ENCODE results near the gene MGME1. TPM values are rescaled to one million over a fixed set of nuclear protein-coding genes. Genes with fewer than 3 reads are reported as not detected.
A peak's percentile ranks its signal among the peaks of the same experiment; 100 is the strongest.

MGME1 gene
- total and polyA plus RNA-seq, 9 of the 15 experiments (the other 6 are each of a cell fraction or from before 2014, with no cell fraction given) = 13.4 to 45.1 (median 30.6) TPM

- no peak for TF ChIP-seq NRF1 (conservative IDR thresholded peaks at IDR 0.05 in 1 of 2, IDR thresholded peaks at IDR 0.05 in 1 of 2)
- TF ChIP-seq HNRNPK (IDR thresholded peaks at IDR 0.05; ENCODE audit: low read depth, low read length, poor library complexity, severe bottlenecking) = no peak
- TF ChIP-seq XRCC3 (IDR thresholded peaks at IDR 0.05) = no peak
- peak; percentile 90 to 92 for TF ChIP-seq KDM1A (IDR thresholded peaks at IDR 0.05)
- no peak for TF ChIP-seq CHCHD3 (CRISPR knock-in tag; IDR thresholded peaks at IDR 0.05)
- TF ChIP-seq MCM7 (IDR thresholded peaks at IDR 0.05) = no peak
- TF ChIP-seq SETDB1 (IDR thresholded peaks at IDR 0.05; ENCODE audit: low read length) = no peak
- TF ChIP-seq CTCFL (IDR thresholded peaks at IDR 0.05; ENCODE audit: borderline replicate concordance, insufficient read depth, low read depth, low read length, poor library complexity, severe bottlenecking) = no peak
- no peak for TF ChIP-seq ZNF586 (CRISPR knock-in tag; conservative IDR thresholded peaks at IDR 0.05)
- no peak; the same call in 1 of the 2 replicates for TF ChIP-seq CHAMP1 (IDR thresholded peaks at IDR 0.05)
- TF ChIP-seq, protein P1, sequence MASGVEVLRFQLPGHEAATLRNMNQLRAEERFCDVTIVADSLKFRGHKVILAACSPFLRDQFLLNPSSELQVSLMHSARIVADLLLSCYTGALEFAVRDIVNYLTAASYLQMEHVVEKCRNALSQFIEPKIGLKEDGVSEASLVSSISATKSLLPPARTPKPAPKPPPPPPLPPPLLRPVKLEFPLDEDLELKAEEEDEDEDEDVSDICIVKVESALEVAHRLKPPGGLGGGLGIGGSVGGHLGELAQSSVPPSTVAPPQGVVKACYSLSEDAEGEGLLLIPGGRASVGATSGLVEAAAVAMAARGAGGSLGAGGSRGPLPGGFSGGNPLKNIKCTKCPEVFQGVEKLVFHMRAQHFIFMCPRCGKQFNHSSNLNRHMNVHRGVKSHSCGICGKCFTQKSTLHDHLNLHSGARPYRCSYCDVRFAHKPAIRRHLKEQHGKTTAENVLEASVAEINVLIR (CRISPR knock-in tag; IDR thresholded peaks at IDR 0.05) = peak; percentile 41; the same call in 1 of the 2 replicates
- no peak for TF ChIP-seq BRD4 (IDR thresholded peaks at IDR 0.05)
- no peak for TF ChIP-seq GABPB1 (CRISPR knock-in tag; IDR thresholded peaks at IDR 0.05)
- TF ChIP-seq ZNF24 (IDR thresholded peaks at IDR 0.05) = no peak
- no peak for TF ChIP-seq LCOR (CRISPR knock-in tag; IDR thresholded peaks at IDR 0.05)
- no peak for TF ChIP-seq ZNF140 (CRISPR knock-in tag; IDR thresholded peaks at IDR 0.05)
- no peak for TF ChIP-seq EGR1 (conservative IDR thresholded peaks at IDR 0.05)
- TF ChIP-seq, protein P2, sequence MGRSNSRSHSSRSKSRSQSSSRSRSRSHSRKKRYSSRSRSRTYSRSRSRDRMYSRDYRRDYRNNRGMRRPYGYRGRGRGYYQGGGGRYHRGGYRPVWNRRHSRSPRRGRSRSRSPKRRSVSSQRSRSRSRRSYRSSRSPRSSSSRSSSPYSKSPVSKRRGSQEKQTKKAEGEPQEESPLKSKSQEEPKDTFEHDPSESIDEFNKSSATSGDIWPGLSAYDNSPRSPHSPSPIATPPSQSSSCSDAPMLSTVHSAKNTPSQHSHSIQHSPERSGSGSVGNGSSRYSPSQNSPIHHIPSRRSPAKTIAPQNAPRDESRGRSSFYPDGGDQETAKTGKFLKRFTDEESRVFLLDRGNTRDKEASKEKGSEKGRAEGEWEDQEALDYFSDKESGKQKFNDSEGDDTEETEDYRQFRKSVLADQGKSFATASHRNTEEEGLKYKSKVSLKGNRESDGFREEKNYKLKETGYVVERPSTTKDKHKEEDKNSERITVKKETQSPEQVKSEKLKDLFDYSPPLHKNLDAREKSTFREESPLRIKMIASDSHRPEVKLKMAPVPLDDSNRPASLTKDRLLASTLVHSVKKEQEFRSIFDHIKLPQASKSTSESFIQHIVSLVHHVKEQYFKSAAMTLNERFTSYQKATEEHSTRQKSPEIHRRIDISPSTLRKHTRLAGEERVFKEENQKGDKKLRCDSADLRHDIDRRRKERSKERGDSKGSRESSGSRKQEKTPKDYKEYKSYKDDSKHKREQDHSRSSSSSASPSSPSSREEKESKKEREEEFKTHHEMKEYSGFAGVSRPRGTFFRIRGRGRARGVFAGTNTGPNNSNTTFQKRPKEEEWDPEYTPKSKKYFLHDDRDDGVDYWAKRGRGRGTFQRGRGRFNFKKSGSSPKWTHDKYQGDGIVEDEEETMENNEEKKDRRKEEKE (IDR thresholded peaks at IDR 0.05; ENCODE audit: borderline replicate concordance in 1 of 2, control insufficient read depth in 1 of 2, low read depth in 2 of 2, low read length in 1 of 2) = no peak
- TF ChIP-seq KLF10 (CRISPR knock-in tag; IDR thresholded peaks at IDR 0.05) = no peak
- peak; percentile 85 for TF ChIP-seq ZEB2 (IDR thresholded peaks at IDR 0.05)
These were observed 43.5 kb upstream of the MGME1 start (continued) for GRCh38 chr20:17925141-17925939.
